Nephron (organoid): Measurements from ENCODE around the gene ZC3H18.

Source experiments
- H3K27ac Mint-ChIP-seq, 3 experiments: 2 replicates each; pipeline ENCODE4 v1.8.0; 2020; ENCODE audit warnings: mixed read lengths in 3 of 3, mild to moderate bottlenecking in 2 of 3, moderate library complexity in 1 of 3
- H3K27me3 Mint-ChIP-seq: 2 replicates; pipeline ENCODE4 v1.8.0; 2021; ENCODE audit warnings: low read depth, mild to moderate bottlenecking, moderate library complexity, mixed read lengths
- H3K36me3 Mint-ChIP-seq: 2 replicates; pipeline ENCODE4 v1.8.0; 2020; ENCODE audit warnings: low read depth, mixed read lengths
- H3K4me1 Mint-ChIP-seq: 2 replicates; pipeline ENCODE4 v1.8.0; 2020; ENCODE audit warnings: mixed read lengths
- H3K4me3 Mint-ChIP-seq, 3 experiments: 2 replicates each; pipeline ENCODE4 v1.8.0; 2020; ENCODE audit warnings: mild to moderate bottlenecking in 3 of 3, mixed read lengths in 3 of 3, moderate library complexity in 2 of 3
- H3K9me3 Mint-ChIP-seq: 2 replicates; pipeline ENCODE4 v1.8.0; 2020; ENCODE audit warnings: mixed read lengths
- CTCF ChIP-seq, 3 experiments: fragments of 200-600 bp; sonication (generic); IDR thresholded peaks; one replicate each; pipeline ENCODE4 v1.5.0; 2021; ENCODE audit warnings: antibody characterized with exemption in 3 of 3; ENCODE audit not compliant: unreplicated experiment in 3 of 3

ZC3H18 gene

DNA sequence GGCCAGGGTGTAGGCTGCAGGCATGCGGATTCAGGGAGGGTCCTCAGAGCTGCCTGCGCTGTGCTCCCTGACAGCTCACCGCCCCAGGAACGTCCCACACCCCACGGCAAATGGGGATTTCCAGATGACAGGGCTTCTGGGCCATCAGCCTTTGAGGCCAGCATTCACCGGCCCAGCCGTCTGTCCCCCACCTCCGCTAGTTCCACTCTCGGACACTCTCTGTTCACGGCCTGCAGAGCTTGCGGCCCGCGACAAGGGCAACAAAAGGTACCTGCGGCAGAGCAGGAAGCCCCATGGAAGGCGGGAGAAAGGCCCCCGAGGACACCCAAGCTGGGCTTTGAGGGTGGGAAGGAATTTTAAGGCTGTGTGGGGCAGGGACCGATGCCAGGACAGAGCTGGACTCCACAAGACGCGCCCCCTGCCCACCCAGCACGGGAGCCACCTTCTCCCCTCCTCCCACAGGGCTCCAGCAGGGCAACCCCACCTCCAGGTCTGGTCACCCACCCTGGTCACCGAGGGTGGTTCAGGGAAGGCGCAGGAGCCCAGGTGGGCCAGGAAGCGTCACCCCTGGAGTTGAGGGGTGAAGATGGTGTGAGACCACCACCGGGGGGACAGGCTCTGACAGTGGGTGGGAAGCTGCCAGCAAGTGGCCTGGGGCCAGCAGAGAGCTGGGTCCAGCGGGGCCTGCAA lies 86.2 kb downstream of the ZC3H18 start:
- TF ChIP-seq CTCF (IDR thresholded peaks at IDR 0.05; ENCODE audit: unreplicated experiment in 3 of 3) = no peak
- H3K36me3 Mint-ChIP-seq = peaks cover 8% of the 10 kb centered on the region
- peaks cover 3% of the 10 kb centered on the region for H3K4me1 Mint-ChIP-seq

DNA sequence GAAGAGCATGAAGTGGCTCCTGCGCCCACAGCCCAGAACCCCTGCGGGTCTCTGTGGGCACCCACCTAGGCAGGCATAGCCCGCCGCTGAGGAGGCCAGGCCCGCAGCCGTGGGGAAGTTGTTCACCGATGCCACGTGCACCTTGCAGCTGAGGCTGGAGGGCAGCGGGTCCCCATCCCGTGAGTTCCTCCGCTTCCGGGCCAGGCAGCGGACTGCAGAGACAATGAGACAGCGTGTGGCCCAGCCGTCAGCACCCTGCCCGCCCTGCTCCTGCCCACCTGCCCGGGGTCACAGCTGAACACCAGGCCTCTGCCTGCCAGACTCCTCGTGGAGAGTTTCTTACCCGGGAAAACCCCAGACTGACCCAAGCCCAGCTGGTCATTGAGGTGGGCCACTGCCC lies 87.2 kb downstream of the ZC3H18 start:
- H3K4me3 Mint-ChIP-seq = no peak overlapping the region
- H3K4me1 Mint-ChIP-seq = peaks cover 9% of the 10 kb centered on the region
- no peaks in the 10 kb centered on the region for H3K27me3 Mint-ChIP-seq
- no peak overlapping the region for H3K27ac Mint-ChIP-seq
- no peak for TF ChIP-seq CTCF (IDR thresholded peaks at IDR 0.05; ENCODE audit: unreplicated experiment in 3 of 3)
- peaks cover 8% of the 10 kb centered on the region for H3K36me3 Mint-ChIP-seq
- no peaks in the 10 kb centered on the region for H3K9me3 Mint-ChIP-seq

More for the DNA sequence above, 86.2 kb downstream of the ZC3H18 start:
- Mint-ChIP-seq H3K9me3 (no peaks in the 10 kb centered on the region), H3K4me3 (no peak overlapping the region), H3K27me3 (no peaks in the 10 kb centered on the region), H3K27ac (no peak overlapping the region)

- no peaks in the 10 kb centered on the region for H3K9me3 Mint-ChIP-seq
- TF ChIP-seq CTCF (IDR thresholded peaks at IDR 0.05; ENCODE audit: unreplicated experiment in 3 of 3) = no peak
- H3K4me1 Mint-ChIP-seq = peaks cover 9% of the 10 kb centered on the region
- no peak overlapping the region for H3K4me3 Mint-ChIP-seq
- no peaks in the 10 kb centered on the region for H3K27me3 Mint-ChIP-seq
- no peak overlapping the region for H3K27ac Mint-ChIP-seq
- peaks cover 3% of the 10 kb centered on the region for H3K36me3 Mint-ChIP-seq
Observed at GRCh38 chr16:88658714-88659113, 88.5 kb downstream of the ZC3H18 start.

DNA sequence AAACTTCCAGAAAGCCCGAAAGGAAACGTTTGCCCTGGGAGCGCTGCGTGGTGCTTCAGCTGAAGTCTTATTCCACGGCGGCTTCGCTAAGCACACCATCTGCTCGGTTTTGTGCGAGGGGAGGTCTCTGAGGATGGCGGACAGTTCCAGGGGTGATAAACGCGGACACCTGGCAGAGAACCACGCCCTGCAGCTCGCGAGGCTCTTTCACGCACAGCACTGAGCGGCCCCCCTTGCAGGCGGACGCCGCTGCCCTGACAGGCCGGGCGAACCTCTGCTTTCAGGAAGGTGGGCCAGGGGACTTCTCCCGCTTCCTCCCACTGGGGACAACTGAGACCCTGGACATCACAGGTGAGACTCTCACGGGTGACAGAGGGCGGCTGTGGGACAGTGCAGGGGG lies 89.0 kb downstream of the ZC3H18 start:
- Mint-ChIP-seq H3K4me1 (peaks cover 9% of the 10 kb centered on the region), H3K27ac (no peak overlapping the region), H3K9me3 (no peaks in the 10 kb centered on the region), H3K4me3 (no peak overlapping the region), H3K36me3 (no peaks in the 10 kb centered on the region), H3K27me3 (no peaks in the 10 kb centered on the region)
- no peak for TF ChIP-seq CTCF (IDR thresholded peaks at IDR 0.05; ENCODE audit: unreplicated experiment in 3 of 3)

- Mint-ChIP-seq H3K27ac (no peak overlapping the region), H3K9me3 (no peaks in the 10 kb centered on the region), H3K36me3 (no peaks in the 10 kb centered on the region), H3K4me3 (peak overlapping the region; percentile 89 to 92 (median 89)), H3K4me1 (peaks cover 17% of the 10 kb centered on the region), H3K27me3 (no peaks in the 10 kb centered on the region)
- TF ChIP-seq CTCF (IDR thresholded peaks at IDR 0.05; ENCODE audit: unreplicated experiment in 3 of 3) = no peak
Observed at GRCh38 chr16:88661468-88661867, 91.3 kb downstream of the ZC3H18 start.

- TF ChIP-seq CTCF (IDR thresholded peaks at IDR 0.05; ENCODE audit: unreplicated experiment in 3 of 3) = no peak
- Mint-ChIP-seq H3K9me3 (no peaks in the 10 kb centered on the region), H3K4me1 (peaks cover 20% of the 10 kb centered on the region)
Observed at GRCh38 chr16:88662222-88662842, 92.1 kb downstream of the ZC3H18 start.

More at GRCh38 chr16:88662222-88662842, 92.1 kb downstream of the ZC3H18 start:
- Mint-ChIP-seq H3K27me3 (no peaks in the 10 kb centered on the region), H3K36me3 (no peaks in the 10 kb centered on the region), H3K4me3 (peak overlapping the region; percentile 89 to 92 (median 89)), H3K27ac (peak overlapping the region; percentile 4 to 78 (median 30))
